ENCODE measurements around the gene PRRC2B. TPM values are rescaled to one million over a fixed set of nuclear protein-coding genes. Genes with fewer than 3 reads are reported as not detected.

PRRC2B gene
- total RNA-seq, 4 donors from 2014 or later: 81.7 to 159 (median 117) TPM

GRCh38 chr9:131537946-131538345 lies 144.1 kb downstream of the PRRC2B start:
- H3K27me3 ChIP-seq: no peaks in the 10 kb centered on the region
- TF ChIP-seq POLR2A (IDR thresholded peaks at IDR 0.05) (no peak), CTCF (IDR thresholded peaks at IDR 0.05) (no peak)
- H3K9me3 ChIP-seq: no peaks in the 10 kb centered on the region
- H3K4me3 ChIP-seq (replicated peaks in 1 of 3): no peak overlapping the region
- peaks cover 0 to 4% of the 10 kb centered on the region in 2 donors for H3K4me1 ChIP-seq
- 97% methylated on average over 19 of the region's 19 CpGs for WGBS, 2 donors
- DNase-seq: no peak
- intact Hi-C loops (cut with DNase I): no loop called here
- H3K36me3 ChIP-seq: no peaks in the 10 kb centered on the region
- H3K27ac ChIP-seq: no peak overlapping the region

- Histone ChIP-seq H3K27me3 (no peaks in the 10 kb centered on the region), H3K4me1 (peaks cover 0 to 4% of the 10 kb centered on the region in 2 donors), H3K27ac (no peak overlapping the region), H3K4me3 (replicated peaks in 1 of 3) (no peak overlapping the region), H3K36me3 (no peaks in the 10 kb centered on the region), H3K9me3 (no peaks in the 10 kb centered on the region)
- TF ChIP-seq CTCF (IDR thresholded peaks at IDR 0.05) (no peak), POLR2A (IDR thresholded peaks at IDR 0.05) (no peak)
- DNase-seq: no peak
- intact Hi-C loops (cut with DNase I): no loop called here
- 92 to 93% methylated on average over 7 of the region's 7 CpGs for WGBS, 2 donors
Observed at GRCh38 chr9:131539223-131539923, 145.5 kb downstream of the PRRC2B start.

- no peak overlapping the region for H3K27ac ChIP-seq
- peaks cover 11 to 21% of the 10 kb centered on the region in 2 donors for H3K4me1 ChIP-seq
- TF ChIP-seq CTCF (IDR thresholded peaks at IDR 0.05) (no peak), POLR2A (IDR thresholded peaks at IDR 0.05) (no peak)
- no peak for DNase-seq
- H3K36me3 ChIP-seq: no peaks in the 10 kb centered on the region
- intact Hi-C loops (cut with DNase I): no loop called here
- H3K27me3 ChIP-seq: peaks cover 16% of the 10 kb centered on the region
- no peak overlapping the region for H3K4me3 ChIP-seq (replicated peaks in 1 of 3)
- 92 to 94% methylated on average over 6 of the region's 6 CpGs for WGBS, 2 donors
- H3K9me3 ChIP-seq: no peaks in the 10 kb centered on the region
Observed at GRCh38 chr9:131543141-131543540, 149.3 kb downstream of the PRRC2B start.

GRCh38 chr9:131545003-131545785 lies 151.3 kb downstream of the PRRC2B start, which contains the start of gene PRRT1B:
Gene PRRT1B (plus strand): TSS chr9:131545523. CDS start chr9:131545616, 93 bp downstream.
- peaks cover 16% of the 10 kb centered on the region for H3K27me3 ChIP-seq
- TF ChIP-seq POLR2A (IDR thresholded peaks at IDR 0.05) (no peak), CTCF (IDR thresholded peaks at IDR 0.05) (no peak)
- intact Hi-C loops (cut with DNase I): no loop called here
- no peaks in the 10 kb centered on the region for H3K36me3 ChIP-seq
- 26 to 32% methylated on average over 22 to 36 of the region's 50 CpGs for WGBS, 2 donors
- H3K27ac ChIP-seq: no peak within 1 kb of the TSS
- H3K9me3 ChIP-seq: no peaks in the 10 kb centered on the region
- H3K4me3 ChIP-seq (replicated peaks in 1 of 3): no peak within 1 kb of the TSS
- H3K4me1 ChIP-seq: peaks cover 11 to 21% of the 10 kb centered on the region in 2 donors
- peak; percentile 19 to 24 for DNase-seq
